Lower leg skin (tissue), 3 donors: ENCODE results near the gene ELP2.

ENCODE experiments used
- CTCF ChIP-seq, 3 donors: fragments of 450-650 bp; IDR thresholded peaks; one replicate each; pipeline ENCODE4 v1.5.1; 2016; ENCODE audit warnings: antibody characterized with exemption in 3 of 3, mild to moderate bottlenecking in 3 of 3, moderate library complexity in 2 of 3
- POLR2A ChIP-seq, 2 donors: fragments of 450-650 bp; IDR thresholded peaks; one replicate each; pipeline ENCODE4 v1.6.1; 2016 to 2017; ENCODE audit warnings: antibody characterized with exemption in 2 of 2, mild to moderate bottlenecking in 1 of 2, moderate library complexity in 1 of 2

GRCh38 chr18:36175481-36175880 lies 45.8 kb downstream of the ELP2 start:
- TF ChIP-seq CTCF (IDR thresholded peaks at IDR 0.05) (no peak), POLR2A (IDR thresholded peaks at IDR 0.05) (no peak)
